Prostate gland (tissue), 2 donors: ENCODE measurements around the gene MYL12A. TPM values are rescaled to one million over a fixed set of nuclear protein-coding genes. Genes with fewer than 3 reads are reported as not detected.

Experiments used
- DNase-seq: peaks from one replicate; pipeline ENCODE4 v3.0.0-alpha.2; 2019; ENCODE audit warnings: low spot score
- H3K27ac ChIP-seq, 2 donors: fragments of 200-600 bp; sonication (generic); 2 replicates each; pipeline ENCODE4 v1.5.1; 2017 to 2019
- H3K27me3 ChIP-seq: fragments of 200-600 bp; sonication (generic); replicated peaks from 2 replicates; pipeline ENCODE4 v1.5.1; 2019; ENCODE audit not compliant: insufficient read depth
- H3K36me3 ChIP-seq, 2 donors: fragments of 200-600 bp; sonication (generic); 1 replicate in 1 of 2; 2 replicates in 1 of 2; pipeline versions ENCODE4 v1.5.1 to v1.8.1; 2017 to 2019
- H3K4me1 ChIP-seq: fragments of 200-600 bp; sonication (generic); replicated peaks from 2 replicates; pipeline ENCODE4 v1.5.1; 2019
- H3K4me3 ChIP-seq, 2 donors: fragments of 200-600 bp; sonication (generic); 2 replicates each; pipeline ENCODE4 v1.5.1; 2017 to 2019
- H3K9me3 ChIP-seq: fragments of 200-600 bp; sonication (generic); 2 replicates; pipeline ENCODE4 v1.5.1; 2017
- POLR2A ChIP-seq: fragments of 450-650 bp; IDR thresholded peaks from one replicate; pipeline ENCODE4 v1.6.1; 2016; ENCODE audit warnings: antibody characterized with exemption, mild to moderate bottlenecking
- POLR2AphosphoS5 ChIP-seq: sonication (generic); formaldehyde crosslinking; IDR thresholded peaks from one replicate; pipeline ENCODE4 v1.6.1; 2017; ENCODE audit warnings: antibody characterized with exemption
- WGBS: methylation state at CpG from one replicate; pipeline ENCODE4 v1.1.5; 2018; 5-methylcytosine and 5-hydroxymethylcytosine counted together
- intact Hi-C: fragments of 100-400 bp; cut with DNase I; formaldehyde crosslinking; loops from one replicate; pipeline ENCODE4 v1.14.2; 2022
- total RNA-seq, 2 donors: library from RNA; depleted of rRNA; stranded (reverse); fragments of >200 nt; gene quantifications; one replicate each; pipeline ENCODE4 v1.1.0, GENCODE V29; 2016
- TF ChIP-seq, protein P1 (sequence below), 4 experiments: fragments of 200-600 bp in 2 of 4; fragments of 450-650 bp in 2 of 4; sonication (generic) in 2 of 4; IDR thresholded peaks; 1 replicate in 3 of 4; 2 replicates in 1 of 4; pipeline ENCODE4 v1.5.1; 2016 to 2019; ENCODE audit warnings: antibody characterized with exemption in 4 of 4, mild to moderate bottlenecking in 2 of 4, moderate library complexity in 2 of 4

MYL12A gene
- total RNA-seq, 2 donors from 2014 or later: 245 to 267 TPM

DNA sequence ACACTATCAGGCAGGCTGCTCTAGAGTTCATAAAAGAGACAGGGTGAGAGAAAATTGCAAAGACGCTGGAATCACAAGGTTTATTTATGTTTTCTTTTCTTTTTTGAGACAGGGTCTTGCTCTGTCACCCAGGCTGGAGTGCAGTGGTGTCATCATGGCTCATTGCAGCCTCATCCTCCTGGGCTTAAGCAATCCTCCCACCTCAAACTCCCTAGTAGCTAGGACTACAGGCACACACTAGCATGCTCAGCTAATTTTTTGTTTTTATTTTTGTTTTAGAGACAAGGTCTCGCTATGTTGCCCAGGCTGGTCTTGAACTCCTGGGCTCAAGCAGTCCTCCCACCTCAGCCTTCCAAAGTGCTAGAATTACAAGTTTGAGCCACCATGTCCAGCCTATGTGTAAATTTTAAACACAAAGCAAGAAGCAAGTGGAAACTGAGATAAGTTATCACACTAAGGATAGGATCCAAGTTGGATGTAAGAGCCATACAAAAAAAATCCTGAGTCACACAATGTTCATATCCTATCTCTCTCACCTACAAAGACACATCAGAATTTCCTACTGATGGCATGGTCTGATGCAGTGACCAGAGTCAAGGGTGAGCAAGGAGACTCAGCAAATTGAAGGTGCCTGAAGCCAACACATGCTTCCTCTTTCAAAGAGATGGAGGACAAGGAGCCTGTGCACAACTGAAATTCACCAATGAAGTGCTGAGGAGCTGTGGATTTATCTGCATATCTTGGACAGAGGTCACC lies 45.8 kb downstream of the MYL12A start:
- intact Hi-C loops: no loop called here

DNA sequence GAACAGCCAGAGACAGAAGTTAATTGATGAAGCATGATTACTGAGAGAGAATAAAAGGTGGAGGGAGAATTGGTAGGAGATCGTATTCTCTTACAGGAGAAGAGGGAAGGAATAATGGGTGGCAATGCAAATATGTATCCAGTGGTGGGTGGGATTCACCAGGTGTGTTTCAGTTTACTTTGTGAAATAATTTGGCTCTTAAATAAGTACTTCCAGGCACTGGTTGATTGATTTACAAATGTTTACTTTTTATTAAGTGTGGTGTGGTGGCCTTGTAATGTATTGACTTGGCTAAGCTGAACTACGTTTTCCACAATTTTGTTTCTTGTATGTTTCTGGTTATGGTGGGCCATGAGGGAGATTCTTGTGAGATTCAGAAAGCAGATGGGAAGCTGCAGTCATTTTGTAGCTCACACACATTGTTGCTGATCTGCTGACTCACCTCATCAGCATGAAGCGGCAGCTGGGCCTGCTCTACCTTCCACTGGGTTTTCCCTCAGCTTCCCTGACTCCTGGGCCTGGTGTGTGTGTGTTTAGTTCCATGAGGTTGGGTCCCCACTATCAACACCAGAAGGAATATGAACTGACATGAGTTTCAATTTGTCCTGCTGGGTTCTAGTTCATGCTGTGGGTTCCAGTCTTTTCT lies 47.0 kb downstream of the MYL12A start:
- intact Hi-C loops: no loop called here
- 61% methylated on average over 3 of the region's 3 CpGs for WGBS
- TF ChIP-seq POLR2AphosphoS5: no peak
- no peak for TF ChIP-seq POLR2A
- TF ChIP-seq, protein P1, sequence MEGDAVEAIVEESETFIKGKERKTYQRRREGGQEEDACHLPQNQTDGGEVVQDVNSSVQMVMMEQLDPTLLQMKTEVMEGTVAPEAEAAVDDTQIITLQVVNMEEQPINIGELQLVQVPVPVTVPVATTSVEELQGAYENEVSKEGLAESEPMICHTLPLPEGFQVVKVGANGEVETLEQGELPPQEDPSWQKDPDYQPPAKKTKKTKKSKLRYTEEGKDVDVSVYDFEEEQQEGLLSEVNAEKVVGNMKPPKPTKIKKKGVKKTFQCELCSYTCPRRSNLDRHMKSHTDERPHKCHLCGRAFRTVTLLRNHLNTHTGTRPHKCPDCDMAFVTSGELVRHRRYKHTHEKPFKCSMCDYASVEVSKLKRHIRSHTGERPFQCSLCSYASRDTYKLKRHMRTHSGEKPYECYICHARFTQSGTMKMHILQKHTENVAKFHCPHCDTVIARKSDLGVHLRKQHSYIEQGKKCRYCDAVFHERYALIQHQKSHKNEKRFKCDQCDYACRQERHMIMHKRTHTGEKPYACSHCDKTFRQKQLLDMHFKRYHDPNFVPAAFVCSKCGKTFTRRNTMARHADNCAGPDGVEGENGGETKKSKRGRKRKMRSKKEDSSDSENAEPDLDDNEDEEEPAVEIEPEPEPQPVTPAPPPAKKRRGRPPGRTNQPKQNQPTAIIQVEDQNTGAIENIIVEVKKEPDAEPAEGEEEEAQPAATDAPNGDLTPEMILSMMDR (IDR thresholded peaks at IDR 0.05): no peak

More for the DNA sequence above, 45.8 kb downstream of the MYL12A start:
- DNase-seq: no peak
- no peak for TF ChIP-seq POLR2A
- TF ChIP-seq, protein P1 (IDR thresholded peaks at IDR 0.05): no peak
- TF ChIP-seq POLR2AphosphoS5: no peak
- Histone ChIP-seq H3K4me1 (no peaks in the 10 kb centered on the region), H3K27me3 (no peaks in the 10 kb centered on the region), H3K9me3 (no peaks in the 10 kb centered on the region), H3K4me3 (no peak overlapping the region), H3K36me3 (no peaks in the 10 kb centered on the region), H3K27ac (no peak overlapping the region)
- 86% methylated on average over 2 of the region's 2 CpGs for WGBS

DNA sequence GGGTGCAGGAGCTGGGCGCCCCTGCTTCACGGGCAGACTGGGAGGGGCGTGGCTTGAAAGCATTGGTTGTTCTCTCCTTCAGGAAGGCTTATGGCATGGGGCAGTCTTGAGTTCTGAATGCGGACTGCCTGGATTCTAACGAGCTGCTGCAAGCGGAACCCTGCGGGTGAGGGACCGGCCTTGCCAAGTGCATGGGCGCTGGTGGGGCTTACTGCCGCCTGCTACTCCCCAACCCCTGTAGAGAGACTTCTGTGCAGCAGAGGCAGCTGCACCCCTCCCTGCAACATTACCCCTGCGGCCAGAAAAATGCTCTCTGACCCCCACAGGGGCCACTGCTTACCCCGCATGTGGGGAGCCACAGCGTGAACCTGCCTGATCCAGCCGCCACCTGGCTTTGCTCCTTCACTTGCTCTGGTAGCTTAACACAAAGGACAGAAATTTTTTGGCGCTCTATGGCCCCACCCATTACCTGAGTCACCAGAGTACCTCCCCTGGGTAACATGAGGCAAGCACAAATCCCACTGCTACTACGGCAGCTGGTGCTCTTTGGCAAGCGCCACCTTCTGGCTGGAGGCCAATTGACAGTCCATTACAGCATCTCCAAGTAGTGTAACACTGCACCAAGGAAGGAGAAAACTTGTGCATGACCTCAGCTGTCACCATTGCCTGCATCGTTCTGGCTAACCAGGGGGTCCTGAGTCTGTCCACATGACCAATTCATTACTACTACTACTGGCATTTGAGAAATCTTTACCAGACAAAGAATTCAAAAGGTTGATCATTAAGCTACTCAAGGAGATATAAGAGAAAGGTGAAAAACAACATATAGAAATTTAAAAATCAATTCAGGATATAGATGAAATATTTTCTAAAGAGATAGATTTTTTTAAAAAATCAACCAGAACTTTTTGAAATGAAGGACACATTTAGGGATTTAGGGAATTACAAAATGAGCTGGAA lies 49.7 kb downstream of the MYL12A start:
- TF ChIP-seq, protein P1 (IDR thresholded peaks at IDR 0.05): peak in 3 of 4 experiments; percentile 24 to 52 (median 38)
- peak; percentile 63 for TF ChIP-seq POLR2AphosphoS5
- peak; percentile 19 for TF ChIP-seq POLR2A
- H3K36me3 ChIP-seq: no peaks in the 10 kb centered on the region
- intact Hi-C loops: no loop called here
- H3K4me1 ChIP-seq: no peaks in the 10 kb centered on the region
- DNase-seq: peak; percentile 80
- 11% methylated on average over 15 of the region's 18 CpGs for WGBS
- H3K4me3 ChIP-seq: peak overlapping the region; percentile 35 to 40
- H3K27me3 ChIP-seq: no peaks in the 10 kb centered on the region
- H3K27ac ChIP-seq: peak overlapping the region; percentile 19 to 54
- H3K9me3 ChIP-seq: no peaks in the 10 kb centered on the region

More for the DNA sequence above, 47.0 kb downstream of the MYL12A start:
- H3K9me3 ChIP-seq: no peaks in the 10 kb centered on the region
- no peaks in the 10 kb centered on the region for H3K27me3 ChIP-seq
- DNase-seq: no peak
- no peaks in the 10 kb centered on the region for H3K4me1 ChIP-seq
- no peak overlapping the region for H3K4me3 ChIP-seq
- H3K36me3 ChIP-seq: no peaks in the 10 kb centered on the region
- no peak overlapping the region for H3K27ac ChIP-seq

DNA sequence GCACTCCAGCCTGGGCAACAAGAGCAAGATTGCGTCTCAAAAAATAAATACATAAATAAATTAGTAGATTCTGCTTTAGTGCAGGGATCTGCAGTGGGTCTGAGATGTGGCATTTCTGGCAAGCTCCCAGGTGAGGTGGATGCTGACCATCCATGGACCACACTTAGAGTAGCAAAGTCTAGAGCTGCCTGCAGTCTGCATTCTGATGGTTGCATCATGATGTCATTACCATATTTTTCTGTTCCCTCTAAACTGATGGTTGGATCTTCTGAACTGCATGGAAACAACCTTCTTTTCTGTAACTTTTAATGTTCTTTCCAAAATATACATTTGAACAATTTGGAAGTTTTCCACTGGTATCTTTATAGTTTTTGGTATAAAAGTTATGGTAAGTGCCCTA lies 57.2 kb downstream of the MYL12A start:
- no peaks in the 10 kb centered on the region for H3K9me3 ChIP-seq

More for the DNA sequence above, 57.2 kb downstream of the MYL12A start:
- intact Hi-C loops: no loop called here
- Histone ChIP-seq H3K4me1 (no peaks in the 10 kb centered on the region), H3K27me3 (no peaks in the 10 kb centered on the region), H3K36me3 (no peaks in the 10 kb centered on the region), H3K4me3 (no peak overlapping the region), H3K27ac (no peak overlapping the region)
- DNase-seq: no peak
- WGBS: 100% methylated on average over 1 of the region's 1 CpG
- TF ChIP-seq POLR2A (no peak), POLR2AphosphoS5 (no peak)
- TF ChIP-seq, protein P1 (IDR thresholded peaks at IDR 0.05): no peak
